ENCODE results near the gene ZNRD2.

DNA sequence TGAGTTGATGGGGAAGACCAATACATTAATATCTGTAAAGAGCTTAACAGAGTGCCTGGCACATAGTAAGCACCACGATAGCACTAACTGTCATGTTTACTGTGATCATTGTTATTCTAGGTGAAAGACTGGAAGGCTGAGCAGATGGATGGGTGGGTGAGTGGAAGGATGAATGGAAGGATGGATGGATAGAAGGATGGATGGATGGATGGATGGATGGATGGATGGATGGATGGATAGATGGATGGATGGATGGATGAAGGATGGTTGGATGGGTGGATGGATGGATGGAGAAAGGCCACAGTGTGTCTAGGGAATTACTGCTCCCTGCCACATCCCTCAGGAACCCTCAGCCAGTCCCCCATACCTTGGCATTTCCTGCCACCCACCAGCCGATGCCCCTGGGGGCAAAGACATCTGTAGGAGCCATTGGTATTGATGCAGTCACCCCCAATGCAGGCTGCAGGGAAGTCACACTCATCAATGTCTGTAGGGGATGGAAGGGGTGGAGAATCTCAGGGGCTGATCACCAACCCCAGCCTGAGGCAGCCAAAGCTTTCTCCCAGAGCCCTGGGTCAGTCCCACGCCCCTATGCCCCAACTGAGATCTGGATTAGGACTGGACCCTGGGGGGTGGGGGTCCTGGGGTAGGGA is 27.4 kb upstream of the ZNRD2 start:
- TF ChIP-seq SIN3A (IDR thresholded peaks at IDR 0.05; ENCODE audit: borderline replicate concordance, insufficient read depth, low read length) (no peak), POLR2AphosphoS5 (IDR thresholded peaks at IDR 0.05; ENCODE audit: low read depth, low read length) (no peak), TAF1 (IDR thresholded peaks at IDR 0.05; ENCODE audit: borderline replicate concordance, insufficient read depth, low read length) (no peak), FOXP2 (optimal IDR thresholded peaks at IDR 0.05; ENCODE audit: borderline replicate concordance, extremely low read depth, extremely low read length, insufficient read depth) (no peak)
- TF ChIP-seq, protein P1, sequence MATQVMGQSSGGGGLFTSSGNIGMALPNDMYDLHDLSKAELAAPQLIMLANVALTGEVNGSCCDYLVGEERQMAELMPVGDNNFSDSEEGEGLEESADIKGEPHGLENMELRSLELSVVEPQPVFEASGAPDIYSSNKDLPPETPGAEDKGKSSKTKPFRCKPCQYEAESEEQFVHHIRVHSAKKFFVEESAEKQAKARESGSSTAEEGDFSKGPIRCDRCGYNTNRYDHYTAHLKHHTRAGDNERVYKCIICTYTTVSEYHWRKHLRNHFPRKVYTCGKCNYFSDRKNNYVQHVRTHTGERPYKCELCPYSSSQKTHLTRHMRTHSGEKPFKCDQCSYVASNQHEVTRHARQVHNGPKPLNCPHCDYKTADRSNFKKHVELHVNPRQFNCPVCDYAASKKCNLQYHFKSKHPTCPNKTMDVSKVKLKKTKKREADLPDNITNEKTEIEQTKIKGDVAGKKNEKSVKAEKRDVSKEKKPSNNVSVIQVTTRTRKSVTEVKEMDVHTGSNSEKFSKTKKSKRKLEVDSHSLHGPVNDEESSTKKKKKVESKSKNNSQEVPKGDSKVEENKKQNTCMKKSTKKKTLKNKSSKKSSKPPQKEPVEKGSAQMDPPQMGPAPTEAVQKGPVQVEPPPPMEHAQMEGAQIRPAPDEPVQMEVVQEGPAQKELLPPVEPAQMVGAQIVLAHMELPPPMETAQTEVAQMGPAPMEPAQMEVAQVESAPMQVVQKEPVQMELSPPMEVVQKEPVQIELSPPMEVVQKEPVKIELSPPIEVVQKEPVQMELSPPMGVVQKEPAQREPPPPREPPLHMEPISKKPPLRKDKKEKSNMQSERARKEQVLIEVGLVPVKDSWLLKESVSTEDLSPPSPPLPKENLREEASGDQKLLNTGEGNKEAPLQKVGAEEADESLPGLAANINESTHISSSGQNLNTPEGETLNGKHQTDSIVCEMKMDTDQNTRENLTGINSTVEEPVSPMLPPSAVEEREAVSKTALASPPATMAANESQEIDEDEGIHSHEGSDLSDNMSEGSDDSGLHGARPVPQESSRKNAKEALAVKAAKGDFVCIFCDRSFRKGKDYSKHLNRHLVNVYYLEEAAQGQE (IDR thresholded peaks at IDR 0.05; ENCODE audit: insufficient read depth in 1 of 2, low read depth in 2 of 2, low read length in 2 of 2): no peak
